Measurements from ENCODE around the gene GSE1.

GSE1 gene

GRCh38 chr16:85612191-85612800 is 826 bp upstream of the GSE1 start:
- no peaks in the 10 kb centered on the region for H3K36me3 ChIP-seq (ENCODE audit: control insufficient read depth, insufficient read depth, low read length)
- H3K27me3 ChIP-seq (replicated peaks; ENCODE audit: control insufficient read depth, insufficient read depth, low read length, poor library complexity, severe bottlenecking), result no peaks in the 10 kb centered on the region
- DNase-seq, result peak in 1 of 3 donors; percentile 11
- no peaks in the 10 kb centered on the region for H3K9me3 ChIP-seq (ENCODE audit: control insufficient read depth, low read length)
- peaks cover 57% of the 10 kb centered on the region for H3K4me1 ChIP-seq (ENCODE audit: control insufficient read depth, insufficient read depth, low read length, poor library complexity, severe bottlenecking)
- peak overlapping the region; percentile 42 for H3K27ac ChIP-seq (ENCODE audit: insufficient read depth, low read length, poor library complexity, severe bottlenecking)
- H3K4me3 ChIP-seq (ENCODE audit: insufficient read depth, low read depth, low read length, poor library complexity, severe bottlenecking), result peak overlapping the region; percentile 76

GRCh38 chr16:85613604-85614337 is 649 bp downstream of the GSE1 start:
- no peaks in the 10 kb centered on the region for H3K36me3 ChIP-seq (ENCODE audit: control insufficient read depth, insufficient read depth, low read length)
- peak overlapping the region; percentile 76 for H3K4me3 ChIP-seq (ENCODE audit: insufficient read depth, low read depth, low read length, poor library complexity, severe bottlenecking)
- H3K27me3 ChIP-seq (replicated peaks; ENCODE audit: control insufficient read depth, insufficient read depth, low read length, poor library complexity, severe bottlenecking), result no peaks in the 10 kb centered on the region
- H3K9me3 ChIP-seq (ENCODE audit: control insufficient read depth, low read length), result no peaks in the 10 kb centered on the region
- H3K4me1 ChIP-seq (ENCODE audit: control insufficient read depth, insufficient read depth, low read length, poor library complexity, severe bottlenecking), result peaks cover 56% of the 10 kb centered on the region
- peak overlapping the region; percentile 42 for H3K27ac ChIP-seq (ENCODE audit: insufficient read depth, low read length, poor library complexity, severe bottlenecking)
- DNase-seq, result no peak

GRCh38 chr16:85614338-85615013 is 1.4 kb downstream of the GSE1 start:
- Histone ChIP-seq H3K9me3 (ENCODE audit: control insufficient read depth, low read length) (no peaks in the 10 kb centered on the region), H3K4me3 (ENCODE audit: insufficient read depth, low read depth, low read length, poor library complexity, severe bottlenecking) (peak overlapping the region; percentile 40), H3K36me3 (ENCODE audit: control insufficient read depth, insufficient read depth, low read length) (no peaks in the 10 kb centered on the region), H3K4me1 (ENCODE audit: control insufficient read depth, insufficient read depth, low read length, poor library complexity, severe bottlenecking) (peaks cover 56% of the 10 kb centered on the region), H3K27ac (ENCODE audit: insufficient read depth, low read length, poor library complexity, severe bottlenecking) (peak overlapping the region; percentile 4), H3K27me3 (replicated peaks; ENCODE audit: control insufficient read depth, insufficient read depth, low read length, poor library complexity, severe bottlenecking) (no peaks in the 10 kb centered on the region)
- DNase-seq, result no peak

GRCh38 chr16:85615014-85615851 is 2.1 kb downstream of the GSE1 start:
- no peak for DNase-seq
- Histone ChIP-seq H3K4me1 (ENCODE audit: control insufficient read depth, insufficient read depth, low read length, poor library complexity, severe bottlenecking) (peaks cover 55% of the 10 kb centered on the region), H3K4me3 (ENCODE audit: insufficient read depth, low read depth, low read length, poor library complexity, severe bottlenecking) (no peak overlapping the region)

GRCh38 chr16:85615852-85616606 is 2.9 kb downstream of the GSE1 start:
- Histone ChIP-seq H3K27me3 (replicated peaks; ENCODE audit: control insufficient read depth, insufficient read depth, low read length, poor library complexity, severe bottlenecking) (no peaks in the 10 kb centered on the region), H3K4me1 (ENCODE audit: control insufficient read depth, insufficient read depth, low read length, poor library complexity, severe bottlenecking) (peaks cover 47% of the 10 kb centered on the region), H3K9me3 (ENCODE audit: control insufficient read depth, low read length) (no peaks in the 10 kb centered on the region), H3K27ac (ENCODE audit: insufficient read depth, low read length, poor library complexity, severe bottlenecking) (peak overlapping the region; percentile 22), H3K4me3 (ENCODE audit: insufficient read depth, low read depth, low read length, poor library complexity, severe bottlenecking) (no peak overlapping the region), H3K36me3 (ENCODE audit: control insufficient read depth, insufficient read depth, low read length) (no peaks in the 10 kb centered on the region)
- DNase-seq, result peak; percentile 48 to 60 (median 51)

More at GRCh38 chr16:85615014-85615851, 2.1 kb downstream of the GSE1 start:
- peak overlapping the region; percentile 22 for H3K27ac ChIP-seq (ENCODE audit: insufficient read depth, low read length, poor library complexity, severe bottlenecking)
- no peaks in the 10 kb centered on the region for H3K27me3 ChIP-seq (replicated peaks; ENCODE audit: control insufficient read depth, insufficient read depth, low read length, poor library complexity, severe bottlenecking)
- no peaks in the 10 kb centered on the region for H3K9me3 ChIP-seq (ENCODE audit: control insufficient read depth, low read length)
- H3K36me3 ChIP-seq (ENCODE audit: control insufficient read depth, insufficient read depth, low read length), result no peaks in the 10 kb centered on the region

- Histone ChIP-seq H3K27ac (ENCODE audit: insufficient read depth, low read length, poor library complexity, severe bottlenecking) (no peak overlapping the region), H3K9me3 (ENCODE audit: control insufficient read depth, low read length) (no peaks in the 10 kb centered on the region), H3K27me3 (replicated peaks; ENCODE audit: control insufficient read depth, insufficient read depth, low read length, poor library complexity, severe bottlenecking) (no peaks in the 10 kb centered on the region), H3K36me3 (ENCODE audit: control insufficient read depth, insufficient read depth, low read length) (no peaks in the 10 kb centered on the region), H3K4me3 (ENCODE audit: insufficient read depth, low read depth, low read length, poor library complexity, severe bottlenecking) (no peak overlapping the region), H3K4me1 (ENCODE audit: control insufficient read depth, insufficient read depth, low read length, poor library complexity, severe bottlenecking) (peaks cover 40% of the 10 kb centered on the region)
- DNase-seq, result no peak
Observed at GRCh38 chr16:85616607-85617321, 3.6 kb downstream of the GSE1 start.

- H3K9me3 ChIP-seq (ENCODE audit: control insufficient read depth, low read length), result no peaks in the 10 kb centered on the region
- H3K4me1 ChIP-seq (ENCODE audit: control insufficient read depth, insufficient read depth, low read length, poor library complexity, severe bottlenecking), result peaks cover 32% of the 10 kb centered on the region
- no peak for DNase-seq
- H3K4me3 ChIP-seq (ENCODE audit: insufficient read depth, low read depth, low read length, poor library complexity, severe bottlenecking), result no peak overlapping the region
- no peaks in the 10 kb centered on the region for H3K27me3 ChIP-seq (replicated peaks; ENCODE audit: control insufficient read depth, insufficient read depth, low read length, poor library complexity, severe bottlenecking)
- H3K27ac ChIP-seq (ENCODE audit: insufficient read depth, low read length, poor library complexity, severe bottlenecking), result no peak overlapping the region
- H3K36me3 ChIP-seq (ENCODE audit: control insufficient read depth, insufficient read depth, low read length), result no peaks in the 10 kb centered on the region
Observed at GRCh38 chr16:85617948-85618347, 4.8 kb downstream of the GSE1 start.

GRCh38 chr16:85618521-85618920 is 5.4 kb downstream of the GSE1 start:
- Histone ChIP-seq H3K9me3 (ENCODE audit: control insufficient read depth, low read length) (no peaks in the 10 kb centered on the region), H3K27ac (ENCODE audit: insufficient read depth, low read length, poor library complexity, severe bottlenecking) (no peak overlapping the region), H3K4me3 (ENCODE audit: insufficient read depth, low read depth, low read length, poor library complexity, severe bottlenecking) (no peak overlapping the region), H3K4me1 (ENCODE audit: control insufficient read depth, insufficient read depth, low read length, poor library complexity, severe bottlenecking) (peaks cover 28% of the 10 kb centered on the region), H3K36me3 (ENCODE audit: control insufficient read depth, insufficient read depth, low read length) (no peaks in the 10 kb centered on the region), H3K27me3 (replicated peaks; ENCODE audit: control insufficient read depth, insufficient read depth, low read length, poor library complexity, severe bottlenecking) (no peaks in the 10 kb centered on the region)
- no peak for DNase-seq

All from effector memory CD4-positive, alpha-beta T cell (primary cell).